Activated CD8-positive, alpha-beta memory T cell treated with anti-CD3 and anti-CD28 coated beads for 1 hour (primary cell): Measurements from ENCODE around the gene FKBP8.

ENCODE experiments used
- DNase-seq, 2 donors: peaks; one replicate each; pipeline ENCODE4 v3.0.0-alpha.2; 2020; ENCODE audit warnings: low read depth in 1 of 2; ENCODE audit errors: extremely low read depth in 1 of 2

The FKBP8 gene

GRCh38 chr19:18487576-18488402 lies 55.6 kb downstream of the FKBP8 start:
- no peak for DNase-seq

DNA sequence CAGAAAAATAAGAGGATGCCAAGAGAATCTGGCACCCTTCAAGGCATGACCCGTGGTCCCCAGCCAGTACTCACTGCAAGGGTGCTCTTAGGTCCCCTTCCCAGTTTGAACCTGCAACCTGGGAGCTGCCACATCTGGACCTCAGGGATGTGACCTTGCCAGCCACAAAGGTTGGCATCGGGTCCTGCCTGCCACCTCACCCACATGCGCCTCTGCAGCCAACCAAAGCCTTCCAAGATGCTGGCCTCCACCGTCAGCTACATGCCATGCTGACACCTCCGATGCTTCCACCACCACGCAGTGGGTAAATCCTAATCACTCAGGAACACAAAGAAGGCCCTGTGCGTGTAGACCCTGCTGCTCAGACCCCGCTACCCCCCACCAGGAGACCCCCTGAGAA lies 56.6 kb downstream of the FKBP8 start:
- DNase-seq = no peak

DNA sequence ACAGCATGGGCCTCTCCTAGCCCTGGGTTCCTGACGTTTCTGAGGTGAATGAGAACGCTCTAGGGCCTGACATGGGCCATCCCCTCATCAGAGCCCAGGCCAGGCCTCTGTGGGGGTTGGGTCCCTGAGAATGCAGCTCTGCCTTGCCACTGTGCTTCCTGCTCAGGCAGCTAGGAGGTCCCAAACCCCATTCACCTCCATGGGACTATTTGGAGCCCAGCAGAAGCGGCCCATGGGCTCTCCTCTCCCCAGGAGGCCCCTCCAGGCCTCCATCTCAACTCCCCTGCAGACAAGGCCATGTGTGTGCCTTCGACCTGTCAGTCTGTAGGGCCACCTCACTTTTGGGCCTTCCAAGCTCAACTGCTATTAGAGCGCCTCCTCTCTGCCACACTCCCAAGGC lies 58.4 kb downstream of the FKBP8 start:
- no peak for DNase-seq

GRCh38 chr19:18483119-18483890 lies 60.1 kb downstream of the FKBP8 start:
- no peak for DNase-seq
